WERI-Rb-1 (cell line): ENCODE results near the gene GPR153.
A peak's percentile ranks its signal among the peaks of the same experiment; 100 is the strongest.

Experiments used
- DNase-seq: peaks from one replicate; pipeline ENCODE4 v3.0.0-alpha.2; 2020
- H3K27ac ChIP-seq: fragments of 250-450 bp; sonication (Bioruptor Pico); 2 replicates; pipeline ENCODE4 v1.5.1; 2020; ENCODE audit warnings: mild to moderate bottlenecking, moderate library complexity
- H3K27me3 ChIP-seq: fragments of 250-450 bp; sonication (Bioruptor Pico); 2 replicates; pipeline ENCODE4 v1.5.1; 2021; ENCODE audit warnings: mild to moderate bottlenecking, low read depth, moderate library complexity; ENCODE audit not compliant: insufficient read depth, severe bottlenecking
- H3K36me3 ChIP-seq: fragments of 250-450 bp; sonication (Bioruptor Pico); 2 replicates; pipeline ENCODE4 v1.5.1; 2020; ENCODE audit warnings: mild to moderate bottlenecking, moderate library complexity
- H3K4me3 ChIP-seq: 2 replicates; pipeline ENCODE4 v1.5.1; 2011; ENCODE audit warnings: low read depth, mild to moderate bottlenecking, control low read depth, low read length
- H3K9me3 ChIP-seq: fragments of 250-450 bp; sonication (Bioruptor Pico); 2 replicates; pipeline ENCODE4 v1.5.1; 2021; ENCODE audit warnings: mild to moderate bottlenecking, moderate library complexity; ENCODE audit not compliant: severe bottlenecking
- TF ChIP-seq, protein P1 (sequence below): IDR thresholded peaks from 2 replicates; pipeline ENCODE4 v1.5.1; 2011; ENCODE audit warnings: low read depth, mild to moderate bottlenecking, control low read depth, inconsistent platforms, low read length

The GPR153 gene

DNA sequence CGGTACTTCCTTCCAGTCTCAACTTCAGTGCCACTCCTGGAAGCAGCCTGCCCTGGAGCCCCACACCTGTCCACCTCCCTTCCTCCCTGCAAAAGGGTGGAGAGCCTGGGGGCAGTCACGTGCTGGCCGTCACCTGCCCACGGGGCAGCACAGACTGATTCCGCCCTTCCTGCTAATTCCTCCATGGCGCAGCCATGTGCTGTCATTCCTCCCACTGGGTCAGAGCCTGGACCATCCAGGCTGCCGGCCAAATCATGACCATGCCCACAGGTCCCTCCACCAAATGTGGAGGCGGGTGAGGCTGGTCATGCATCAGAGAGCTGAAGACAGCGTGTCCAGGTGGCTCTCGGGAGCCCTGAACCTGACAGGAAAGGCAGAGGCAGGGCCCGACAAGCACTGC is 24.4 kb upstream of the GPR153 start:
- Histone ChIP-seq H3K36me3 (peaks cover 8% of the 10 kb centered on the region), H3K4me3 (no peak overlapping the region), H3K27ac (no peak overlapping the region), H3K9me3 (no peaks in the 10 kb centered on the region), H3K27me3 (no peaks in the 10 kb centered on the region)
- DNase-seq: no peak
- TF ChIP-seq, protein P1, sequence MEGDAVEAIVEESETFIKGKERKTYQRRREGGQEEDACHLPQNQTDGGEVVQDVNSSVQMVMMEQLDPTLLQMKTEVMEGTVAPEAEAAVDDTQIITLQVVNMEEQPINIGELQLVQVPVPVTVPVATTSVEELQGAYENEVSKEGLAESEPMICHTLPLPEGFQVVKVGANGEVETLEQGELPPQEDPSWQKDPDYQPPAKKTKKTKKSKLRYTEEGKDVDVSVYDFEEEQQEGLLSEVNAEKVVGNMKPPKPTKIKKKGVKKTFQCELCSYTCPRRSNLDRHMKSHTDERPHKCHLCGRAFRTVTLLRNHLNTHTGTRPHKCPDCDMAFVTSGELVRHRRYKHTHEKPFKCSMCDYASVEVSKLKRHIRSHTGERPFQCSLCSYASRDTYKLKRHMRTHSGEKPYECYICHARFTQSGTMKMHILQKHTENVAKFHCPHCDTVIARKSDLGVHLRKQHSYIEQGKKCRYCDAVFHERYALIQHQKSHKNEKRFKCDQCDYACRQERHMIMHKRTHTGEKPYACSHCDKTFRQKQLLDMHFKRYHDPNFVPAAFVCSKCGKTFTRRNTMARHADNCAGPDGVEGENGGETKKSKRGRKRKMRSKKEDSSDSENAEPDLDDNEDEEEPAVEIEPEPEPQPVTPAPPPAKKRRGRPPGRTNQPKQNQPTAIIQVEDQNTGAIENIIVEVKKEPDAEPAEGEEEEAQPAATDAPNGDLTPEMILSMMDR: no peak

DNA sequence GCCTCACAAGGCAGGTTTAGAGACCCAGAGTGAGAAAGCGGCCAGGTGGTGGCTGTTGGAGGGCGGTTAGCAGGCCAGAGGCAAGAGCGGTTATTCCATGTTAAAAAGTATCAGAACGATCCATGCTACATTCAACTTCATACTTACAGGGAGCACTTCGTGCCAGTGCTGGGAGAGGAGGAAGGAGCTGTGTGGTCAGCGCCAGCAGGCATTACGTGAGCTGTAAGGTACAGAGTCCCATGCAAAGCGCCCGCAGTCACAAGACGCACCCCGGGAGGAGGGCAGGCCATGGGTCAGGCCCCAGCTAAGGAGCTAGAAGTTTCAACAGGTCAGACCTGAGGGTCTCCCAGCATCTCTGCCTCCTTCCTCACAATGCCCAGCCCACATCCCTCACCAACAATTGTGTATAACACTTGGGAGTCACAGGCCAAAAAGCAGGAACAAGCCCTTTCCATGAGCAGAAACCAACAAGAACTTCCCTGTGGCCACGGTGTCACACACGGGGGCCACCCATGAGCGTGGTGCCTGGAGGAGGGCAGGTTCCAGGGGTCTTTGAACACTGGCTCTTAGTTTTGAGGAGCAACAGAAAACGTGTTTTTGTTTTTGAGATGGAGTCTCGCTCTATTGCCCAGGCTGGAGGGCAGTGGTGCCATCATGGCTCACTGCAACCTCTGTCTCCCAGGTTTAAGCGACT is 21.8 kb upstream of the GPR153 start:
- H3K27ac ChIP-seq: peak overlapping the region; percentile 68
- no peak for DNase-seq
- H3K4me3 ChIP-seq: no peak overlapping the region
- no peaks in the 10 kb centered on the region for H3K27me3 ChIP-seq
- TF ChIP-seq, protein P1: no peak
- H3K9me3 ChIP-seq: no peaks in the 10 kb centered on the region
- peaks cover 18% of the 10 kb centered on the region for H3K36me3 ChIP-seq

DNA sequence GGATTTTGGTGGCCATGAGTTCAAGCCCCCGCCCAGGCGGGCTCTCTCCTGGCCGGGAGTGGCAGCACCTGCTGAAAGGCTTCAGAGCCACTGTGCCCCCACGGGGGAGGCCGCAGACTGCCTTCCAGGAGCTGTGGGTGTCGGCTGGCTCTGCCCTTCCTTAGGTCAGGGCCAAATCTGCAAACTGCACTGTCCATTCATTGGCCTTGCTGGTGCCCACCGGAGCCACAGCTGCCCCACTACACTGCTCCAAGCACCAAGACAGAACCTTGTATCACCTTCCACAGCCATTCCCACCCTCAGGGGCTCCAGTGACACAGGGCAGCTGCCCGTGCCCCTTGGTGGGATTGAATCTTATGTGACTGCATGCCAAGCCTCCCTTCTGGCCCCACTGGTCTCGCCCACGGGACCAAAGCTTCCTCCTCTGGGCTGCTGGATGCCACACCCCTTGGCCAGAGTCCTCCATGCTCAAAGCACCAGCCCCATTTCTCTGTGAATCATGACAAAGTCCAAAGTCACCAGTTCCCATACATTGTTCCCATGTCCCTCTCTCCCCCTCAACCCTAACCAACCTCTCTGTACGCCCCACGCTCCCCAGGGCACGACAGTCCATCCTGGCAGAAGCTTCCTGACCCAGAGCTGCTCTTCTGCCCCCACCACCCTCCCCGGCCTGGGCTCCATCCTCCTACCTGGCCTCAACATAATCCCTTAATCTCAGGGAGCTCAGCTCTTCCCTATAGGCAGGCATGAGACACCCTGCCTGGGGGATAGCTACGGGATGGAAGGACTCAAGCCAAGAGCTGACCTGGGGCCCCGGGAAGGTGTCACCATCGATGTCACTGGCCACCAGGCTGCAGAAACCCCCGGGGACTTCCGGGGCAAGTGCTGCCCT is 20.9 kb upstream of the GPR153 start:
- TF ChIP-seq, protein P1: no peak
- no peaks in the 10 kb centered on the region for H3K27me3 ChIP-seq
- H3K9me3 ChIP-seq: no peaks in the 10 kb centered on the region
- DNase-seq: peak; percentile 79
- H3K36me3 ChIP-seq: peaks cover 13% of the 10 kb centered on the region
- H3K27ac ChIP-seq: peak overlapping the region; percentile 68
- no peak overlapping the region for H3K4me3 ChIP-seq

DNA sequence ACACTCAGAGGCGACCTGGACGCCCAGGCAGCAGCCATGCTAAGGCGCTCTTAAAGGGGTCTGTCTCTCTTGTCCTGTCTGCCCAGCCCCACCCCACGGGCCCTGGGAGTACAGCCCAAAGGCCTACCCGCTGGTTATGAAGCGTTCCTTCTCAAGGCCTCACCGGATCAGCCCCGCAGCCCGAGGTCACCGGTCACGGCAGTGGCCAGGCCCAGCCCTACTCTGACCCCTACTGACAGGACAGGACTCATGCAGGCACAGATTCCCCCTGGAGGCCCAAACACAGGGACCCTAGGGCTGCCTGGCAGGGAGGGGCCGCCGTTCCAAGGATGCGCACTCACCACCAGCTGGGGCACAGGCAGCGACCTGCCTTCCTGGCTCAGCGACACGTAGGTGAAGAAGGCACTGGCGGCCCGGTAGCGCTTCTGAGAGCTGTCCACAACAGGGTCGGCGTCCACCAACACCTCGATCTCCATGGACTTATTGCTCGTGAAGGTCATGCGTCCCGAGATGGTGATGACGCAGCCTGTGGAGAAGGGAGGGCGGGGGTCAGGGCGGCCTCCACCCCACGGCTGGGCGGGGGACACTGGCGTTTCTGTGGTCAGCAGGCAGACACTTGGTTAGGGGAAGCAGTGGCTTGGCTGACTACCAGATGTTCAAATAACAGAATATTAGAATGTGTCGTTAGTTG is 20.0 kb upstream of the GPR153 start:
- peaks cover 13% of the 10 kb centered on the region for H3K36me3 ChIP-seq
- DNase-seq: peak; percentile 64
- no peaks in the 10 kb centered on the region for H3K9me3 ChIP-seq
- TF ChIP-seq, protein P1: peak; percentile 76
- H3K4me3 ChIP-seq: no peak overlapping the region
- H3K27me3 ChIP-seq: no peaks in the 10 kb centered on the region
- no peak overlapping the region for H3K27ac ChIP-seq

DNA sequence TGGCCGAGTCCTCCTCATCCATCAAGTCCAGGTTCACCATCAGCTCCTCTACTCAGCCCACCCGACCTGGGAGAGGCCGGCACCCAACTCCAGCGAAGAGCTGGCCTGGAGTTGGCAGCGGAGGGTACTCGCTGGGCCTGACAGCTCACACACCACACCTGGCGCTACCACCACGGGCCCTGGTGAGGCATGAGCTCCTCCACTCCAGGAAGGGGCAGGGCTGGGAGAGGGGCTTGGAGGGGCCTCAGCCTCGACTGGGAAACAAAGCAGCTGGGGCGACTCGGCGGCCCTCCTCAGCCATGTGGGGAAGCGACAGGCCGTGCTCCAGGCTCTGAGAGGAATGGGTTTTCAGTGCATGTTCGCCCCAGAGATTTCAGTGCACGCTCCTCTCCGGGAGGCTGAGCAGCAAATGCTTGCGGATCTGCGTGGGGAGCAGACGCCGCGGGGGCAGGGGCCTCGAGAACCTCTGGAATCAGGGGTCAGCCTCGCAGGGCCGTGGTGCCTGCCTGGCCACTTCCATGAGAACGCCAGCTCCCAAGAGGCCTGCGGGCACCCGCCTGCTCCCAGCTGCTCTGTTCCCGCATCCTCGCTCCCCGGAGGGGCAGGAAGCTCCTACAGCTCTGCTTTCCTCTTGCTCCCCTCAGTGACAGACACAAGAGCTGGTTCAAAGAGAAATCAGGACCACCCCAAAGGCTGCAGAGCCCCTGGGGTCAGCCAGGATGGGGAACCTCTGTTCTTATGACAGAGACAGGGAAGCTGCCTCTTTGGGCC is 18.9 kb upstream of the GPR153 start:
- Histone ChIP-seq H3K27ac (no peak overlapping the region), H3K4me3 (no peak overlapping the region), H3K27me3 (no peaks in the 10 kb centered on the region), H3K9me3 (no peaks in the 10 kb centered on the region), H3K36me3 (peaks cover 13% of the 10 kb centered on the region)
- no peak for DNase-seq
- TF ChIP-seq, protein P1: no peak
